Keratinocyte (primary cell): ENCODE measurements around the gene P2RX3.

ENCODE experiments used
- EZH2 ChIP-seq: IDR thresholded peaks from one replicate; pipeline ENCODE4 v1.6.1; 2012; ENCODE audit warnings: inconsistent platforms, mild to moderate bottlenecking, low read length, moderate library complexity
- TF ChIP-seq, protein P1 (sequence below), 3 experiments: IDR thresholded peaks in 1 of 3; conservative IDR thresholded peaks in 1 of 3; optimal IDR thresholded peaks in 1 of 3; 2 replicates in 2 of 3; 3 replicates in 1 of 3; pipeline versions ENCODE3 to v1.5.1; 2011; ENCODE audit warnings: low read length in 3 of 3, mild to moderate bottlenecking in 3 of 3, moderate library complexity in 2 of 3, control low read depth in 1 of 3, inconsistent platforms in 1 of 3; ENCODE audit not compliant: insufficient read depth in 2 of 3; ENCODE audit errors: extremely low read depth in 1 of 3

DNA sequence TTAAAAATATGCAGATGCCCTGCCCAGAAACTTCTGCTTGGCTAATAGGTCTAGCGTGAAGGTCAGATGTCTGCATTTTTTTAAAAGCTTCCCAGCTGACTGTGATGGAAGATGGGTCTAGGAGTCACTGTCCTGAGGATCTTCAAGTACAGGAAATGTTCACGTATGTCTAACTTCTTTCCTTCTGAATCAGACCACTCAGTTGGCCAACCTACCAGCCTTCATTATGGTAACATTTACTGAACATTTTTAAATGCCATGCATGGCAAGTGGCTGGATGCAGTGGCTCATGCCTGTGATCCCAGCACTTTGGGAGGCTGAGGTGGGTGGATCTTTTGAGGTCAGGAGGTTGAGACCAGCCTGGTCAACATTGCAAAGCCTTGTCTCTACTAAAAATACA lies 53.4 kb downstream of the P2RX3 start:
- TF ChIP-seq, protein P1, sequence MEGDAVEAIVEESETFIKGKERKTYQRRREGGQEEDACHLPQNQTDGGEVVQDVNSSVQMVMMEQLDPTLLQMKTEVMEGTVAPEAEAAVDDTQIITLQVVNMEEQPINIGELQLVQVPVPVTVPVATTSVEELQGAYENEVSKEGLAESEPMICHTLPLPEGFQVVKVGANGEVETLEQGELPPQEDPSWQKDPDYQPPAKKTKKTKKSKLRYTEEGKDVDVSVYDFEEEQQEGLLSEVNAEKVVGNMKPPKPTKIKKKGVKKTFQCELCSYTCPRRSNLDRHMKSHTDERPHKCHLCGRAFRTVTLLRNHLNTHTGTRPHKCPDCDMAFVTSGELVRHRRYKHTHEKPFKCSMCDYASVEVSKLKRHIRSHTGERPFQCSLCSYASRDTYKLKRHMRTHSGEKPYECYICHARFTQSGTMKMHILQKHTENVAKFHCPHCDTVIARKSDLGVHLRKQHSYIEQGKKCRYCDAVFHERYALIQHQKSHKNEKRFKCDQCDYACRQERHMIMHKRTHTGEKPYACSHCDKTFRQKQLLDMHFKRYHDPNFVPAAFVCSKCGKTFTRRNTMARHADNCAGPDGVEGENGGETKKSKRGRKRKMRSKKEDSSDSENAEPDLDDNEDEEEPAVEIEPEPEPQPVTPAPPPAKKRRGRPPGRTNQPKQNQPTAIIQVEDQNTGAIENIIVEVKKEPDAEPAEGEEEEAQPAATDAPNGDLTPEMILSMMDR (optimal IDR thresholded peaks at IDR 0.05 in 1 of 3, IDR thresholded peaks at IDR 0.05 in 1 of 3, conservative IDR thresholded peaks at IDR 0.05 in 1 of 3; ENCODE audit: extremely low read depth in 1 of 3, insufficient read depth in 2 of 3, low read length in 3 of 3), result no peak
- TF ChIP-seq EZH2, result no peak
